OCI-LY1 (cell line): ENCODE measurements around the gene SLC26A5.

Experiments
- CTCF ChIP-seq: fragments of 200-600 bp; sonication (generic), shearing (Covaris generic); IDR thresholded peaks from 2 replicates; pipeline ENCODE4 v1.5.1; 2017; ENCODE audit warnings: mild to moderate bottlenecking, antibody characterized with exemption, low read length, moderate library complexity, mixed read lengths
- EZH2 ChIP-seq: fragments of 200-600 bp; sonication (generic), shearing (Covaris generic); IDR thresholded peaks from 2 replicates; pipeline ENCODE4 v1.8.0; 2017; ENCODE audit warnings: borderline replicate concordance, mixed run types, mild to moderate bottlenecking, antibody characterized with exemption, low read length, moderate library complexity, mixed read lengths

- TF ChIP-seq CTCF, result no peak
- no peak for TF ChIP-seq EZH2
Measured at GRCh38 chr7:103380395-103381191, 65.4 kb downstream of the SLC26A5 start.
